Stimulated activated CD8-positive, alpha-beta memory T cell treated with anti-CD3 and anti-CD28 coated beads, Interleukin-15, amount 100 ng/mL, for 48 hours (primary cell): ENCODE measurements around the gene TRIM52.
A peak's percentile ranks its signal among the peaks of the same experiment; 100 is the strongest.
"Not testable (repeated sequence)": the region's sequence is repeated elsewhere in the genome, so short reads cannot be mapped to it uniquely, and the experiment has no call there.

Experiments used
- DNase-seq, 2 donors: peaks; one replicate each; pipeline ENCODE4 v3.0.0-alpha.2; 2020; ENCODE audit warnings: low read depth in 2 of 2

Gene TRIM52

DNA sequence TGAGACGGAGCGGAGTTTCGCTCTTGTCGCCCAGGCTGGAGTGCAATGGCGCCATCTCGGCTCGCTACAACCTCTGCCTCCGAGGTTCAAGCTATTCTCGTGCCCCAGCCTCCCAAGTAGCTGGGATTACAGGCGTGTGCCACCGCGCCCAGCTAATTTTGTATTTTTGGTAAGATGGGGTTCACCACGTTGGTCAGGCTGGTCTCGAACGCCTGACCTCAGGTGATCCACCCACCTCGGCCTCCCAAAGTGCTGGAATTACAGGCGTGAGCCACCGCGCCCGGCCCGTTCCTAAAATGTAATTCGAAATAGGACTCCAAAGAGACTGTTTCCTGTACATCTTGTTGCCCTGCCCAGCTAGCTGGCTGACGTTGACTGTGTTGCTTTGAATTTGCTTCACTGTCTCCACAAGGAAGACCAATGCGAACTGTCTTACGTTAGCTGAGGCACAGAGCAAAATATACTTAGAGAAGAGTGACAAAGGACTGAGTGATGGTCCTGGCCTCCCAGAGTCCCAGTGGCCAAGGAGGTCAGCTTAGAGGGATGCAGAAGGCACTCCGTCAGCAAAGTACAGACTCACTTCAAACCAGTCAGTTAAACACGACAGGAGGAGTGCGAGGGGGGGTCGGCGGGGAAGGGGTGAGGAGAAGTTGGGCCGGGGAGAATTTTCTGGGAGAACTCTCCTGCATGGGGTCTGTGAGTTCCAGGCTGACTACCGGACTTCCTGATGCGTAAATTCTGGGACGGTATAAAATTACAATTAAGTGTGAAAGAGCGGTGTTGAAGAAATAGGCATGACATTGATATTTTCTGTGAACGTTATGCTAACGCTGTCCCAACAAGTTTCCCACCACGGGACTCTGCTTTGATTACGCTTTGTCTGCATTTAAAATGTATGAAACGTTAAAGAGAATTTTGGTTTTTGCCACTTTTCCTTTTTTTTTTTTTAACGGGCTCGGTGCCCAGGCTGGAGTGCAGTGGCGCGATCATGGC, 44.6 kb downstream of the TRIM52 start:
- no peak for DNase-seq

DNA sequence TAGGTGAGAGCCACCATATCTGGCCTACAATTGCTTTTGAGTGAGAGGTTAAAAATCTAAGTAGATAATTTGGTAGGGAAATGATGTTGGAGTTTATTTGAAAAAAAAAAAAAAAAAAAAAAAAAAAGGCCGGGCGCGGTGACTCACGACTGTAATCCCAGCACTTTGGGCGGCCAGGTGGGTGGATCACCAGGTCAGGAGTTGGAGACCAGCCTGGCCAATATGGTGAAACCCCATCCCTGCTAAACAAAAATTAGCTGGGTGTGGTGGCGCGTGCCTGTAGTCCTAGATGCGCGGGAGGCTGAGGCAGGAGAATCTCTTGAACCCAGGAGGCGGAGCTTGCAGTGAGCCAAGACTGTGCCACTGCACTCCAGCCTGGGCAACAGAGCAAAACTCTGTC, 46.7 kb downstream of the TRIM52 start:
- not testable (repeated sequence) for DNase-seq

DNA sequence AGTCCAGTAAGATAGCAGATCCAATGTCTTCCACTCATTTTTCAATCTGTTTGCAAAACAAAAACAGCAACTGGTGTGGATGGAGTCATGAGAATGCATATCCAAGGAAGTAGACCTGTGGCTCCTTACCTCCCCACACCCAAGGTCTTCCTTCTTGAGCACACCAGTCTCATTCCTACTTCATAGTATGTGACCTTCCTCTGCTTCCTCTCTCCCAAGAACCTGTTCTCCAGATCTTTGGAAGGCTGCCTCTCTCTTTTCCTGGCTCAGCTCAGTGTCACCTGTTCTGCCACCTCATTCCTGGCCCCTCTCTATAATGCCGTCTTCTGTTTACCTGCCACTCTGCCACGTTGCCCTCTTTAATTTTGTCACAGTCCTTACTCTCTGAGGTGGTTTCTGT, 48.0 kb downstream of the TRIM52 start:
- no peak for DNase-seq

DNA sequence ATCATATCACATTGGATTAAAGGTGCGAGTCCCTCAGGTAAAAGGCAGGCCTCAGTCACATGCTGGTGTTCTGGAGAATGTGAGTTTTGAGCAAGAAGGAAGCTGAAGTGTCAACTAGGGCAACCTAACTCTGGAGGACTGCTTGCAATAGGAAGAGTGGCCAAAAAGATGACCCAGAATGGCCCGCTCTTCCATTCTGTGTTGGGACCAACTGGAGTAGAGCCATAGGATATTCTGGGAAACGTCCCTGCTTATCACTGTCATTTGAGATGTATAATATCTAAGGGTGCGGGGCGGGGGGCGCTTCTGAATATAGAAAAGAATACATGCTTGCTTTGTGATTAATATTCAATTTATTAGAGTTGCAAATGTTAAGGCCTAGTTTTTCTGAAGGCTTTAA, 48.9 kb downstream of the TRIM52 start:
- no peak for DNase-seq

DNA sequence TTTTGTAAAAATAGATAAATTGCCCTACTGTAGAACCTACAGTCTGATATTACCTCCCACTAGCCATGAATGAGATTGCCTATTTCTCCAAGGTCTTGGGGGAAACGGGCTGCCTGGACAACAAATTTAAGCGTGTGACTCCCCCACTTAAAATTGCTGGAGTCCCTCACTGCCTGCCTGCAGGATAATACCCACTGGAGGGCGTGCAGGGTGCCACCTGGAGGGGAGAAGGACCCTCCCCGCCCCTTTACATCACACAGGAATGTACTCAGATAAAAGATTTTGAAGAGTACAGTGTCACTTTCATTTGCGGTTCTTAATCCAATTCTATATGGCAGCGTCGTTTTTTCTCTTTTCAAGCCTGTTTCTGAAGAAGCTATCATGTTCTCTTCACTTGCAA, 49.7 kb downstream of the TRIM52 start:
- DNase-seq: no peak

DNA sequence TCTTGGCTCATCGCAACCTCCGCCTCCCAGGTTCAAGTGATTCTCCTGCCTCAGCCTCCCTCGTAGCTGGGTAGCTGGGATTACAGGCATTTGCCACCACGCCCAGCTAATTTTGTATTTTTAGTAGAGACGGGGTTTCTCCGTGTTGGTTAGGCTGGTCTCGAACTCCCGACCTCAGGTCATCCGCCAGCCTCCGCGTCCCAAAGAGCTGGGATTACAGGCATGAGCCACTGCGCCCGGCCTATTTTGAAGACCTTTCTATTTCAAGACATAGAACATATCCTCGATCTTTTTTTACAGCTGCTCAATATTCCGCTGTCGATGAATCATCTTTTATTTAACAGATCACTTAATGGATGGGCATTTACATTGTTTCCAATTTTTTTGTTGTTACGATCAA, 50.2 kb downstream of the TRIM52 start:
- not testable (repeated sequence) for DNase-seq

DNA sequence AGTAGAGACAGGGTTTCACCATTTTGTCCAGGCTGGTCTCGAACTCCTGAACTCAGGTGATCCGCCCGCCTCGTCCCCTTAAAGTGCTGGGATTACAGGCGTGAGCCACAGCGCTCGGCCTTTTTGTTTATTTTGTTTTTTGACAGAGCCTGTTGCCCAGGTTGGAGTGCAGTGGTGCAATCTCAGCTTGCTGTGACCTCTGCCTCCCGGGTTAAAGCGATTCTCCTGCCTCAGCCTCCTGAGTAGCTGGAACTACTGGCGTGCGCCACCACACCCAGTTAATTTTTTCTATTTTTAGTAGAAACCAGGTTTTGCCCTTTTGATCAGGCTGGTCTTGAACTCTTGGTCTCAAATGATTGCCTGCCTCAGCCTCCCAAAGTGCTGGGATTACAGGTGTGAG, 50.8 kb downstream of the TRIM52 start:
- not testable (repeated sequence) for DNase-seq

DNA sequence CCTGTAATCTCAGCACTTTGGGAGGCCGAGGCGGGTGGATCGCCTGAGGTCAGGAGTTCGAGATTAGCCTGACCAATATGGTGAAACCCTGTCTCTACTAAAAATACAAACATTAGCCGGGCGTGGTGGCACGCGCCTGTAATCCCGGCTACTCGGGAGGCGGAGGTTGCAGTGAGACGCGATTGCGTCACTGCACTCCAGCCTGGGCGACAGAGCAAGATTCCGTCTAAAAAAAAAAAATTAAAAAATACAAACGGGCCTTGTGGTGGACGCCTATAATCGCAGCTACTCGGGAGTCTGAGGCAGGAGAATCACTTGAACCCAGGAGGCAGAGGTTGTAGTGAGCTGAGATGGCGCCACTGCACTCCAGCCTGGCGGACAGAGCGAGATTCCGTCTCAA, 51.9 kb downstream of the TRIM52 start:
- not testable (repeated sequence) for DNase-seq

DNA sequence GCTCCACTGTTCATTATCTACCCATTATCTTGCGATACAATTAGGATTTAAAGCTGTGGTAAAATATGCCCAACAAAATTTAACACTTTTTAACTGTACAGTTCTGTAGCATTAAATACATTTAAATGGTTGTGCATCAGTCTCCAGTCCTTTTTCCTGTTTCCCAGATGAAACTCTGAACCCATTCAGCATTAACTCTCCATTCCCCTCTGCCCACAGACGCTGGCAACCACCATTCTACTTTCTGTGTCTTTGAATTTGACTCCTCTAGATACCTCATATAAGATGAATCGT, 53.0 kb downstream of the TRIM52 start:
- no peak for DNase-seq

DNA sequence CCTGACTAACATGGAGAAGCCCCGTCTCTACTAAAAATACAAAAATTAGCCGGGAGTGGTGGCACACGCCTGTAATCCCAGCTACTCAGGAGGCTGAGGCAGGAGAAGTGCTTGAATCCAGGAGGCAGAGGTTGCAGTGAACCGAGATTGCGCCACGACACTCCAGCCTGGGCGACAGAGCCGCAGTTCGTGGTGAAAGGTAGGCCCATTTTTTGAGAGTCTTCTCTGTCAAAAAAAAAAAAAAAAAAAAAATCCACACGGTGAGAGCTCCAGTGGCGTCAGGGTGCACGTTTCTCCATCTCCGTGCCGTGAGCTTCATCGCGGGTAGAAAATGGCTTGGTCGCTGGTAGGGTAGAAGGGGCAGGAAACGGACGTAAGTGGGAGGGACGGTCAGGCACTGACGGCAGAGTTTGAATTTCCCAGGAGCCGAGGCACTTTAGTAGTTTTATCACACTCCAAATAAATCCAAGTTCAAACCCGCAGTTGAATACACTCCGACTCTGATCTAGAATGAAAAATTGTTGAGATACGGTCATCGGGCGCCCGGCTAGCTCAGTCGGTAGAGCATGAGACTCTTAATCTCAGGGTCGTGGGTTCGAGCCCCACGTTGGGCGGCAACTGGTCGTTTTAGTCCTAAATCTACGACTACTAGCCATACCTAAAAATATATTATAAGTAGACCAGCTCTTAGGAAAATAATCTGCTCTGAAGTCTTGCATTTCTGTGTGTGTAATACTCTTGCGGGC, 53.6 kb downstream of the TRIM52 start:
- DNase-seq: peak; percentile 73 to 74

DNA sequence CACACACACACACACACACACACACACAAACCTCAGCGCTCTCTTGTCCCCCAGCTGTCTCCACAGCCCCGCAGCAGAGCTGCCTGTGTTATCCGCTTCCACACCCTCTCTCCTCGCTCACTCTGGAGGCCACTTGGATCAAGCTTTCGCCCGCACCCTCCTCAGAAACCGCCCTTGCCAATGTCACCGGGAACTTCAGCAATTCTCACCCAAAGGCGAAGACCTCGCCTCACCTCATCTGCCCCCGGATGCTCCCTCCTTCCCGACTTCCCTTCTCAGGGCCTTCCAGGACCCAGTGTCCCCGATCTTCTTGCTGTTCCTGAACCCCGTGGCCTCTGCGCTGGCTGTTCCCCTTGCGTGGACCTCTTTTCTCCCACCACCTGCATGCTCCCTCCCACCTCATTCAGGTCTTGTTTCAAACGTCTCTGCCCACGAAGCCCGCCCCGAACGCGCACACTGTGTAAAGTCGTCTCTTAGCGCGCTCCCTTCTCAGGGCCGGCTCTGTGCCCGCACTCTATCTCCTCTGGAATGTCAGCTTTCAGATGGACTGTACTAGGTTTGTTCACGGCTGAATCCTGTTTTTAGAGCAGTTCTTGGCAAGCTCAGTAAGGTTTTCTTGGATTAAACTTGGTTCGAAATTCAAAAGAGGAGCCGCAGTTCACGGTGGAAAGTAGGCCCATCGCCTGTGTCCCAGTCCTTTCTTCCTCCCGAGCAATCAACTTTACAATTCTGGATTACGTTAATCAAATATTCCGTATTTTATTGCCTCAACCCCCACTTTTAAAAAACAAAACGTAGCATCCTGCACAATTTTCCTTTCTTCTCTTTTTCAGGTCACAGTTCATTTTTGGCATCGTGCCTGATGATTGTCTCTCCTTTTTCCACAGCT, 54.9 kb downstream of the TRIM52 start:
- DNase-seq: no peak
